Neural crest cell (in vitro differentiated cells): Measurements from ENCODE around the gene GRIN1. TPM values are rescaled to one million over a fixed set of nuclear protein-coding genes. Genes with fewer than 3 reads are reported as not detected.

Source experiments
- DNase-seq: peaks from one replicate; pipeline ENCODE4 v3.0.0; 2021; ENCODE audit warnings: low read depth, mixed read lengths, low spot score
- H3K27ac Mint-ChIP-seq: one replicate; pipeline ENCODE4 v1.8.0; 2021; ENCODE audit warnings: mild to moderate bottlenecking, mixed read lengths; ENCODE audit not compliant: unreplicated experiment
- H3K27me3 Mint-ChIP-seq: 2 replicates; pipeline ENCODE4 v1.8.0; 2021; ENCODE audit warnings: low read depth, mild to moderate bottlenecking, mixed read lengths
- H3K36me3 Mint-ChIP-seq: 2 replicates; pipeline ENCODE4 v1.8.0; 2021; ENCODE audit warnings: low read depth, mild to moderate bottlenecking, mixed read lengths
- H3K4me1 Mint-ChIP-seq: 2 replicates; pipeline ENCODE4 v1.8.0; 2021; ENCODE audit warnings: mixed read lengths
- H3K4me3 Mint-ChIP-seq: one replicate; pipeline ENCODE4 v1.8.0; 2021; ENCODE audit warnings: mild to moderate bottlenecking, mixed read lengths
- H3K9me3 Mint-ChIP-seq: 2 replicates; pipeline ENCODE4 v1.8.0; 2021; ENCODE audit warnings: mixed read lengths
- total RNA-seq: library from RNA; stranded (reverse); gene quantifications from 2 replicates; pipeline ENCODE4 v1.2.1, GENCODE V29; 2021
- TF ChIP-seq, protein P1 (sequence below): fragments of 200-600 bp; sonication (generic); conservative IDR thresholded peaks from 2 replicates; pipeline ENCODE4 v1.5.0; 2021; ENCODE audit warnings: antibody characterized with exemption, mild to moderate bottlenecking

Gene GRIN1
- total RNA-seq, 1 donor from 2014 or later, result 0.44 TPM

DNA sequence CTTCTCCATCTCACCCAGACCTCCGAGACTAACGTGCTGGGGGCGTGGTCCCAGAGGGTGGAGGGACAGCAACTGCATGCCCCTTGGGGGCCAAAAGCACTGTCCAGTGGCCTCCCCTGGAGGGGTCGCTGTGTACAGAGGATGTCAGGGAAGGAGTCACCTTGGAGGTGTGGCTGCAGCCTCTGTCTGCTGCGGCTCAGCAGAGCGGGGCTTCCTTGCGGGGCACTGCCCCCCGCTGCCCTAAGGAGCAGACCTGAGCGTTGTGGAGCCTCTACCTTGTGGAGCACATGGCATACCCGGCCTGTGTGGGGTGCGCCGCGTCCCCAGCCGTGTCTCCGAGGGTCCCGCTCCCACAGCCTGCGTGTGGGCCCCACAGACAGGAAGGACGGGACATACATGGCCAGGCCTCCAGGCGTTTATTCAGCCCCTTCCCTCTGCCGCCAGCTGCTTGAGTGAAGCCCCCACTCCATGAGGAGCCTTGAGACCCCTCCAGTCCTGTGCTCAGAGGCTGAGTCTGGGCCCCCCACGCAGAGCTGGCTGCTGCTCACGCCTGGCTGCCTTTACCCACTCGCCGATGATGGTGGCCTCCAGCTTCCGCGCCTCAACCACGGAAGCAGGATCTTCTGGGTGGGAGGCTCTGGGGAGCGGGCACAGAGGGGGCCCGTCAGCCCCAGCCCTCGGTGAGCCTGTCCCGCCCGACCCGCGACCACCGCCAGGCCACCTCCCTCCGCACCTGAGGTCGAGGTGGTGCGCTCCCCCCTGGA, 28.6 kb upstream of the GRIN1 start:
- TF ChIP-seq, protein P1, sequence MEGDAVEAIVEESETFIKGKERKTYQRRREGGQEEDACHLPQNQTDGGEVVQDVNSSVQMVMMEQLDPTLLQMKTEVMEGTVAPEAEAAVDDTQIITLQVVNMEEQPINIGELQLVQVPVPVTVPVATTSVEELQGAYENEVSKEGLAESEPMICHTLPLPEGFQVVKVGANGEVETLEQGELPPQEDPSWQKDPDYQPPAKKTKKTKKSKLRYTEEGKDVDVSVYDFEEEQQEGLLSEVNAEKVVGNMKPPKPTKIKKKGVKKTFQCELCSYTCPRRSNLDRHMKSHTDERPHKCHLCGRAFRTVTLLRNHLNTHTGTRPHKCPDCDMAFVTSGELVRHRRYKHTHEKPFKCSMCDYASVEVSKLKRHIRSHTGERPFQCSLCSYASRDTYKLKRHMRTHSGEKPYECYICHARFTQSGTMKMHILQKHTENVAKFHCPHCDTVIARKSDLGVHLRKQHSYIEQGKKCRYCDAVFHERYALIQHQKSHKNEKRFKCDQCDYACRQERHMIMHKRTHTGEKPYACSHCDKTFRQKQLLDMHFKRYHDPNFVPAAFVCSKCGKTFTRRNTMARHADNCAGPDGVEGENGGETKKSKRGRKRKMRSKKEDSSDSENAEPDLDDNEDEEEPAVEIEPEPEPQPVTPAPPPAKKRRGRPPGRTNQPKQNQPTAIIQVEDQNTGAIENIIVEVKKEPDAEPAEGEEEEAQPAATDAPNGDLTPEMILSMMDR, result no peak
- Mint-ChIP-seq H3K4me3 (no peak overlapping the region), H3K9me3 (no peaks in the 10 kb centered on the region), H3K27me3 (peaks cover 7% of the 10 kb centered on the region), H3K27ac (peak overlapping the region; percentile 45), H3K4me1 (no peaks in the 10 kb centered on the region), H3K36me3 (no peaks in the 10 kb centered on the region)
- no peak for DNase-seq

DNA sequence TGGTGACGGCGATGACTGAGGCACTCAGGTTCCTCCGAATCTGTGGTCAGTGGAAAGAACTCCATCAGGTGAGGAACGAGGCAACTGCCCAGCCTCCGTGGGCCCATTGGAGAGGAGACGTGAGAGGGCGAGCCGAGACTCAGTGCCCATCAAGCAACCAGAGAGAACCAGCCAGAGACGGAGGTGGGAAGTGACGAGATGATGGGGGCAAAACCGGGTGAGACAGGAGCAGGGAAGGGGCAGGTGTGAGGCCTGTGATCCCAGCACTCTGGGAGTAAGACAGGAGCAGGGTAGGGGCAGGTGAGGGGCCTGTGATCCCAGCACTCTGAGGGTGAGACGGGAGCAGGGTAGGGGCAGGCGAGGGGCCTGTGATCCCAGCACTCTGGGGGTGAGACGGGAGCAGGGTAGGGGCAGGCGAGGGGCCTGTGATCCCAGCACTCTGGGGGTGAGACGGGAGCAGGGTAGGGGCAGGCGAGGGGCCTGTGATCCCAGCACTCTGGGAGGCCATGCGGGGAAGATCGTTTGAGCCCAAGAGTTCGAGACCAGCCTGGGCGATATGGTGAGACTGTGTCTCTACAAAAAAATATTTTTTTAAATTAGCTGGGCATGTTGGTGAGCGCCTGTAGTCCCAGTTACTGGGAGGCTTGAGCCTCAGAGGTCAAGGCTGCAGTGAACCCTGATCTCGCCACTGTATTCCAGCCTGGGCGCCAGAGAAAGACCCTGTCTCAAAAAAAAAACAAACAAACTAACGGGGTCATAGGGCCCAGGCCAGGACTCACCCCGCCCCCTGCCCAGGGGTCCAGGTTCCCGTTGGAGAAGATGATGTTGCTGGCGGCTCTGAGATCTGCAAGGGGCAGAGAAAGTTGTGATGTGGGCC, 27.8 kb upstream of the GRIN1 start:
- no peak overlapping the region for H3K4me3 Mint-ChIP-seq
- TF ChIP-seq, protein P1, result no peak
- H3K9me3 Mint-ChIP-seq, result no peaks in the 10 kb centered on the region
- H3K27me3 Mint-ChIP-seq, result peaks cover 7% of the 10 kb centered on the region
- peak overlapping the region; percentile 45 for H3K27ac Mint-ChIP-seq
- H3K36me3 Mint-ChIP-seq, result no peaks in the 10 kb centered on the region
- no peaks in the 10 kb centered on the region for H3K4me1 Mint-ChIP-seq
- no peak for DNase-seq

DNA sequence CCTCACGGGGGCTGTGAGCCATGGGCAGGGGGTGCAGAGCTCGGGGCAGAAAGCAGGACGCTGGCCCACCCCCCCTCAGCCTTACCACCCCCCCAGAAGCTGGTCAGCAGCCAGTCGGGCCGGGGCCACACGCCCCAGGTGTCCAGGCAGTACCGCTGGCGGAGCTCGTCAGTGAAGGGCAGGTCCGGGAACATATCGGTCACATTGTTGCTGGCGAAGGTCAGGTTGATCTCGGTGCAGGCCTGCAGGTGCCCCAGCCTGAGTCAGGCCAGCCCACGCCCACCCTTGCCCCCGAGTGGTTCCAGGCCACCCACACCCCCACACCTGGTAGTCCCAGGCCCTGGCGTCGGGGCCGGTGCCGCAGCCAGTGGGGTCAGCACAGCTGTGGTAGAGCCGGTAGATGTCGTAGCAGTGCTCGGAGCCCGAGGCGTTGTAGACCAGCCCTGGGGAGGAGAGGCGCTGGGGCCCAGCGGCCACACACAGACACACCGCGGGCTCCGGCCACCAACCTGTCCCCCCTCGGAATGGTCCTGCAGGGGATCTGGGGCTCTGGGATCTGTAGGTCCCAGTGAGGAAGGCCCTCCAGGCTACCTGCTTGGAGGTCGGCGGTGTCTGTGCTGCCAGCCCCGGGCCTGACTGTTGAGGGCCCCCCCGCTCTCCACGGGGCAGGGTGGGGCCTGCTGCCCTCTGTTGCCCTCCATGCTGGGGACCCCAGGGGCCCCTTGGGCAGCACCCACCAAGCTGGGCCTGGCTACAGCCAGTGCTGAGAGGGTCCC, 27.0 kb upstream of the GRIN1 start:
- Mint-ChIP-seq H3K27me3 (peaks cover 15% of the 10 kb centered on the region), H3K4me1 (no peaks in the 10 kb centered on the region), H3K27ac (no peak overlapping the region), H3K36me3 (no peaks in the 10 kb centered on the region), H3K9me3 (no peaks in the 10 kb centered on the region), H3K4me3 (no peak overlapping the region)
- TF ChIP-seq, protein P1, result no peak
- DNase-seq, result no peak

DNA sequence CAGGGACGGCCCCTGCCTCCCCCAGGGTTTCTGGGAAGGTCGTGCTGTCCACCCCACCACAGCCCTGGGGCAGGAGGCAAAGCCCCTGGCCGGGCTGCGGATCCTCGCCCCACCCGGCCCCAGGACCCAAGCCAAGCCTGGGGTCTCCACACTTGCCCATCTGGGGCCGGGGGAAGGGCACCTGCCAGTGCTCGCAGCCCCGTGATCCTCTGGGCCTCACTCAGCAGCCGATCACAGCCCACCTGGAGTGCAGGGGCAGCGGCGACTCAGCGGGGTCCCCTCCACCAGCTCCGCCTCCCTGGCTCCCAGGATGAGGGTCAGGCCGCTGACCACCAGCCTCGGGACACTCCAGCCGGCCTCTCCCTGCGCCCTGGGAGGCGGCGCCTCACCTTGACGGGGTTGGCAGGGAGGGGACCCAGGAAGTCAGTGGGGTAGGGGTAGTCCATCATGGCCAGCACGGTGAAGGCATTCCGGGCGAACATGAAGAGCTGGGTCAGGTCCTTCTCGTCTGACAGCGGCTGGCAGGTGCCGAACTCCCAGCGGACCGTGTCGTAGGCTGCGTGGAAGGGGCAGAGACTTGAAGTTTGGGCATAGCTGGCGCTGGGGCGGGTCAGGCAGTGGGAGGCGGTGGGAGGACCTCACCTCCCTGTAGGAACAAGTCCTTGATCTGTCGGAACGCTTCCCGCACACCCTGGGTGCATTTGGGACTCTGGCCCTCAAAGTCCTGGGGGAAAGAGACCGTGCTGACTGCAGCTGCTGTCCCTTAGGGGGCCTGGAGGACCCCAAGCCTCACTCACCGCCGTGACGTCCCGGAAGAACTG, 26.2 kb upstream of the GRIN1 start:
- Mint-ChIP-seq H3K9me3 (no peaks in the 10 kb centered on the region), H3K4me3 (peak overlapping the region; percentile 57), H3K27ac (no peak overlapping the region)

More for the DNA sequence above, 26.2 kb upstream of the GRIN1 start:
- H3K27me3 Mint-ChIP-seq, result peaks cover 17% of the 10 kb centered on the region
- no peak for DNase-seq
- H3K36me3 Mint-ChIP-seq, result no peaks in the 10 kb centered on the region
- no peaks in the 10 kb centered on the region for H3K4me1 Mint-ChIP-seq
- TF ChIP-seq, protein P1, result no peak
